SK-MEL-5 (cell line): Measurements from ENCODE around the gene CCL20. TPM values are rescaled to one million over a fixed set of nuclear protein-coding genes. Genes with fewer than 3 reads are reported as not detected.

Experiments
- DNase-seq: peaks from one replicate; pipeline ENCODE4 v3.0.0-alpha.2; 2016; ENCODE audit warnings: low read depth, low spot score
- in situ Hi-C: cut with HindIII; loops from 2 replicates; pipeline ENCODE4 v1.10.0; 2016; ENCODE audit warnings: low sequenced_read_pairs, high pct_unique_total_duplicates, low pct_unique_long_range_greater_than_20kb
- small RNA-seq, 2 experiments: library from RNA; depleted of rRNA; stranded (forward); fragments of <200 nt; gene quantifications; one replicate each; pipeline ENCODE3, GENCODE V24; 2014
- total RNA-seq: library from RNA; depleted of rRNA; stranded (reverse); fragments of >200 nt; shearing (Covaris generic); gene quantifications from 2 replicates; pipeline ENCODE4 v1.2.3, GENCODE V29; 2014; rRNA removed

The CCL20 gene
- total RNA-seq, 1 experiment from 2014 or later, result 2.7 TPM

GRCh38 chr2:227860221-227860641 is 46.6 kb downstream of the CCL20 start:
- in situ Hi-C loops, result no loop called here
- DNase-seq, result no peak

- no peak for DNase-seq
- in situ Hi-C loops, result no loop called here
Measured at GRCh38 chr2:227861011-227861410, 47.4 kb downstream of the CCL20 start.

- in situ Hi-C loops, result no loop called here
Measured at GRCh38 chr2:227862227-227862740, 48.6 kb downstream of the CCL20 start.

GRCh38 chr2:227862741-227863588 is 49.3 kb downstream of the CCL20 start:
- DNase-seq, result peak; percentile 59
- in situ Hi-C loops, result no loop called here

More at GRCh38 chr2:227862227-227862740, 48.6 kb downstream of the CCL20 start:
- peak; percentile 68 for DNase-seq

GRCh38 chr2:227864161-227864756 is 50.6 kb downstream of the CCL20 start:
- in situ Hi-C loops, result no loop called here
- no peak for DNase-seq

GRCh38 chr2:227865291-227865690 is 51.6 kb downstream of the CCL20 start:
- DNase-seq, result no peak
- in situ Hi-C loops, result no loop called here

Small RNA genes lying within 50 kb of the gene (small RNA-seq; reads per million reads assigned to genes)
- gene SNRPGP8, result 0 reads per million in 2 experiments

Other genes starting within 250 kb of the CCL20 start
- not detected in 2 replicates for gene SCYGR2, start 214.9 kb upstream of the CCL20 start, total RNA-seq
- not detected in 2 replicates for gene SCYGR3, start 199.0 kb upstream of the CCL20 start, total RNA-seq
- not detected in 2 replicates for gene SCYGR4, start 196.3 kb upstream of the CCL20 start, total RNA-seq
- not detected in 2 replicates for gene SCYGR5, start 147.0 kb upstream of the CCL20 start, total RNA-seq
- 1.4 and 1.6 TPM in 2 replicates for gene SLC19A3, start 95.8 kb upstream of the CCL20 start, total RNA-seq
- not detected in 2 replicates for gene SCYGR6, start 89.1 kb upstream of the CCL20 start, total RNA-seq
- not detected in 2 replicates for gene SCYGR7, start 85.5 kb upstream of the CCL20 start, total RNA-seq
- gene SCYGR8, start 67.9 kb upstream of the CCL20 start, total RNA-seq, result not detected in 2 replicates
- 0.08 TPM in 1 of 2 replicates, not detected in the other for gene DAW1, start 57.8 kb downstream of the CCL20 start, total RNA-seq